Measurements from ENCODE around the gene MCM8. TPM values are rescaled to one million over a fixed set of nuclear protein-coding genes. Genes with fewer than 3 reads are reported as not detected.

Gene MCM8
- total and polyA plus RNA-seq, 2 experiments from 2014 or later: 10.6 to 30.4 TPM

- Histone ChIP-seq H4K20me1 (replicated peaks; ENCODE audit: insufficient read depth) (peaks cover 7% of the 10 kb centered on the region; the same call in 1 of the 2 replicates), H3K27me3 (ENCODE audit: insufficient read depth) (no peaks in the 10 kb centered on the region), H3K36me3 (ENCODE audit: insufficient read depth) (peaks cover 39% of the 10 kb centered on the region), H3K27ac (ENCODE audit: low read depth) (no peak overlapping the region), H3K4me3 (no peak overlapping the region), H2AFZ (no peak overlapping the region), H3K9me2 (ENCODE audit: insufficient read depth) (no peaks in the 10 kb centered on the region), H3K4me1 (ENCODE audit: insufficient read depth) (no peaks in the 10 kb centered on the region), H3K79me2 (replicated peaks; ENCODE audit: insufficient read depth) (no peaks in the 10 kb centered on the region), H3F3A (replicated peaks; ENCODE audit: low read depth) (no peaks in the 10 kb centered on the region), H3K4me2 (no peak overlapping the region)
- H3K4me1 Mint-ChIP-seq: no peaks in the 10 kb centered on the region
- no peaks in the 10 kb centered on the region for H3K27me3 Mint-ChIP-seq (ENCODE audit: insufficient read depth, low read depth, poor library complexity)
- H3K9me3 Mint-ChIP-seq: no peaks in the 10 kb centered on the region; the same call in 2 of the 3 replicates
- H3K27ac Mint-ChIP-seq: no peak overlapping the region
- DNase-seq (ENCODE audit: low spot score) (no peak), ATAC-seq (no peak)
- H3K36me3 Mint-ChIP-seq (ENCODE audit: low read depth): peaks cover 46% of the 10 kb centered on the region
- no peak overlapping the region for H3K4me3 Mint-ChIP-seq
- TF ChIP-seq CREB1 (CRISPR knock-in tag; IDR thresholded peaks at IDR 0.05; ENCODE audit: low read depth): no peak
- no peak for TF ChIP-seq ETS1 (IDR thresholded peaks at IDR 0.05)
- no peak for TF ChIP-seq NANOG (IDR thresholded peaks at IDR 0.05; ENCODE audit: borderline replicate concordance)
- no peak for TF ChIP-seq ZNF331 (CRISPR knock-in tag; IDR thresholded peaks at IDR 0.05; ENCODE audit: low read depth)
- no peak for TF ChIP-seq CTCF (conservative IDR thresholded peaks at IDR 0.05; ENCODE audit: low read depth in 2 of 2)
- TF ChIP-seq ZNF114 (CRISPR knock-in tag; IDR thresholded peaks at IDR 0.05): no peak
- no peak for TF ChIP-seq REST (IDR thresholded peaks at IDR 0.05; ENCODE audit: unreplicated experiment)
- TF ChIP-seq JUNB (IDR thresholded peaks at IDR 0.05; ENCODE audit: unreplicated experiment): no peak
Observed at GRCh38 chr20:5938456-5939029, 11.9 kb upstream of the MCM8 start.

GRCh38 chr20:5945963-5946362 lies 4.5 kb upstream of the MCM8 start:
- Histone ChIP-seq H2AFZ (no peak overlapping the region), H3K4me2 (no peak overlapping the region), H4K20me1 (replicated peaks; ENCODE audit: insufficient read depth) (peaks cover 12% of the 10 kb centered on the region), H3K4me3 (no peak overlapping the region), H3K36me3 (ENCODE audit: insufficient read depth) (peaks cover 46% of the 10 kb centered on the region), H3F3A (replicated peaks; ENCODE audit: low read depth) (no peaks in the 10 kb centered on the region), H3K4me1 (ENCODE audit: insufficient read depth) (peaks cover 7% of the 10 kb centered on the region), H3K27ac (ENCODE audit: low read depth) (no peak overlapping the region), H3K27me3 (ENCODE audit: insufficient read depth) (no peaks in the 10 kb centered on the region), H3K79me2 (replicated peaks; ENCODE audit: insufficient read depth) (peaks cover 20% of the 10 kb centered on the region), H3K9me2 (ENCODE audit: insufficient read depth) (no peaks in the 10 kb centered on the region)
- no peak overlapping the region for H3K27ac Mint-ChIP-seq
- peaks cover 57% of the 10 kb centered on the region for H3K36me3 Mint-ChIP-seq (ENCODE audit: low read depth)
- no peak for ATAC-seq
- no peak for DNase-seq (ENCODE audit: low spot score)
- peaks cover 4% of the 10 kb centered on the region; the same call in 2 of the 3 replicates for H3K4me1 Mint-ChIP-seq
- H3K9me3 Mint-ChIP-seq: no peaks in the 10 kb centered on the region; the same call in 2 of the 3 replicates
- no peak overlapping the region for H3K4me3 Mint-ChIP-seq
- H3K27me3 Mint-ChIP-seq (ENCODE audit: insufficient read depth, low read depth, poor library complexity): peaks cover 9% of the 10 kb centered on the region
- TF ChIP-seq CREB1 (CRISPR knock-in tag; IDR thresholded peaks at IDR 0.05; ENCODE audit: low read depth): no peak
- TF ChIP-seq NANOG (IDR thresholded peaks at IDR 0.05; ENCODE audit: borderline replicate concordance): no peak
- TF ChIP-seq EZH2 (IDR thresholded peaks at IDR 0.05; ENCODE audit: low read depth, unreplicated experiment): no peak
- no peak for TF ChIP-seq POLR2AphosphoS5 (IDR thresholded peaks at IDR 0.05; ENCODE audit: low read depth)

Measured in GM23338 (cell line).